ENCODE measurements around the gene FKBP1A.

GRCh38 chr20:1337441-1337840, 55.4 kb downstream of the FKBP1A start:
- TF ChIP-seq CTCF (tag by site-specific recombination; IDR thresholded peaks at IDR 0.05), result no peak
- TF ChIP-seq ZNF16 (tag by site-specific recombination; IDR thresholded peaks at IDR 0.05; ENCODE audit: low read depth), result no peak
